ENCODE measurements around the gene SCUBE2. TPM values are rescaled to one million over a fixed set of nuclear protein-coding genes. Genes with fewer than 3 reads are reported as not detected.

Gene SCUBE2
- total RNA-seq, 1 experiment from 2014 or later, result 1.9 TPM

GRCh38 chr11:9076661-9077060 lies 14.7 kb downstream of the SCUBE2 start:
- no peak overlapping the region for H3K27ac Mint-ChIP-seq
- H3K36me3 Mint-ChIP-seq, result no peaks in the 10 kb centered on the region
- ATAC-seq, result no peak
- H3K27me3 Mint-ChIP-seq (ENCODE audit: low read depth), result no peaks in the 10 kb centered on the region; the same call in 1 of the 2 replicates
- peaks cover 9% of the 10 kb centered on the region for H3K4me1 Mint-ChIP-seq
- no peak overlapping the region for H3K4me3 Mint-ChIP-seq
- ChIA-PET CTCF (interaction anchor here (0.7 to 4.9 kb wide), 7 partner anchors 17 to 431 kb away, joined by 3 to 32 read pairs (median 4); no protein-coding TSS in a partner anchor), POLR2A (no interaction called here)
- no peak for DNase-seq (ENCODE audit: low spot score)
- no peaks in the 10 kb centered on the region for H3K9me3 Mint-ChIP-seq
- TF ChIP-seq ZNF138 (CRISPR knock-in tag; conservative IDR thresholded peaks at IDR 0.05) (no peak), FOXP1 (CRISPR knock-in tag; IDR thresholded peaks at IDR 0.05; ENCODE audit: borderline replicate concordance) (no peak), JUN (CRISPR knock-in tag; IDR thresholded peaks at IDR 0.05) (no peak), E2F5 (CRISPR knock-in tag; IDR thresholded peaks at IDR 0.05) (no peak), RORB (CRISPR knock-in tag; IDR thresholded peaks at IDR 0.05) (no peak)

- DNase-seq (ENCODE audit: low spot score) (no peak), ATAC-seq (no peak)
- POLR2A ChIA-PET, result interaction anchor here (0.6 kb wide), 1 partner anchor 192 kb away, joined by 3 read pairs; no protein-coding TSS in a partner anchor
- Mint-ChIP-seq H3K9me3 (no peaks in the 10 kb centered on the region), H3K27ac (no peak overlapping the region), H3K36me3 (no peaks in the 10 kb centered on the region), H3K4me1 (peaks cover 15% of the 10 kb centered on the region), H3K27me3 (ENCODE audit: low read depth) (no peaks in the 10 kb centered on the region; the same call in 1 of the 2 replicates), H3K4me3 (no peak overlapping the region)
- CTCF ChIA-PET, result interaction anchor here (1.1 to 4.9 kb wide), 2 partner anchors 18 to 39 kb away, joined by 3 to 32 read pairs; no protein-coding TSS in a partner anchor
- no peak for TF ChIP-seq ZNF396 (CRISPR knock-in tag; IDR thresholded peaks at IDR 0.05; ENCODE audit: borderline replicate concordance)
- TF ChIP-seq ATF3 (CRISPR knock-in tag; conservative IDR thresholded peaks at IDR 0.05), result no peak
- TF ChIP-seq GTF2I (CRISPR knock-in tag; conservative IDR thresholded peaks at IDR 0.05), result no peak
- TF ChIP-seq ZNF232 (CRISPR knock-in tag; IDR thresholded peaks at IDR 0.05), result no peak
- TF ChIP-seq CDX4 (CRISPR knock-in tag; IDR thresholded peaks at IDR 0.05; ENCODE audit: borderline replicate concordance), result no peak
- TF ChIP-seq RELA (CRISPR knock-in tag; IDR thresholded peaks at IDR 0.05; ENCODE audit: borderline replicate concordance), result no peak
- TF ChIP-seq ZNF416 (CRISPR knock-in tag; IDR thresholded peaks at IDR 0.05), result no peak
- TF ChIP-seq FOXP4 (CRISPR knock-in tag; IDR thresholded peaks at IDR 0.05), result no peak
Observed at GRCh38 chr11:9076046-9076445, 15.4 kb downstream of the SCUBE2 start.

GRCh38 chr11:9075556-9075955 lies 15.8 kb downstream of the SCUBE2 start:
- Mint-ChIP-seq H3K36me3 (no peaks in the 10 kb centered on the region), H3K4me3 (no peak overlapping the region), H3K4me1 (peaks cover 18% of the 10 kb centered on the region), H3K27ac (no peak overlapping the region), H3K27me3 (ENCODE audit: low read depth) (no peaks in the 10 kb centered on the region; the same call in 1 of the 2 replicates), H3K9me3 (no peaks in the 10 kb centered on the region)
- POLR2A ChIA-PET, result interaction anchor here (0.6 kb wide), 1 partner anchor 193 kb away, joined by 3 read pairs; no protein-coding TSS in a partner anchor
- ATAC-seq (no peak), DNase-seq (ENCODE audit: low spot score) (no peak)
- TF ChIP-seq ZNF263 (CRISPR knock-in tag; IDR thresholded peaks at IDR 0.05; ENCODE audit: low read depth), result no peak
- TF ChIP-seq ZNF416 (CRISPR knock-in tag; IDR thresholded peaks at IDR 0.05), result no peak
- no peak for TF ChIP-seq SOX15 (CRISPR knock-in tag; IDR thresholded peaks at IDR 0.05)
- TF ChIP-seq GTF2I (CRISPR knock-in tag; conservative IDR thresholded peaks at IDR 0.05), result no peak
- TF ChIP-seq TEAD4 (CRISPR knock-in tag; IDR thresholded peaks at IDR 0.05), result no peak
- no peak for TF ChIP-seq NFYB (CRISPR knock-in tag; conservative IDR thresholded peaks at IDR 0.05; ENCODE audit: low read depth)
- TF ChIP-seq CREB1 (CRISPR knock-in tag; IDR thresholded peaks at IDR 0.05), result no peak
- CTCF ChIA-PET, result interaction anchor here (1.1 to 4.9 kb wide), 3 partner anchors 18 to 62 kb away, joined by 3 to 32 read pairs (median 11); no protein-coding TSS in a partner anchor

Measured in WTC11 (cell line).